Measurements from ENCODE around the gene MAP7.
A peak's percentile ranks its signal among the peaks of the same experiment; 100 is the strongest.
"Not testable (repeated sequence)": the region's sequence is repeated elsewhere in the genome, so short reads cannot be mapped to it uniquely, and the experiment has no call there.

The MAP7 gene

DNA sequence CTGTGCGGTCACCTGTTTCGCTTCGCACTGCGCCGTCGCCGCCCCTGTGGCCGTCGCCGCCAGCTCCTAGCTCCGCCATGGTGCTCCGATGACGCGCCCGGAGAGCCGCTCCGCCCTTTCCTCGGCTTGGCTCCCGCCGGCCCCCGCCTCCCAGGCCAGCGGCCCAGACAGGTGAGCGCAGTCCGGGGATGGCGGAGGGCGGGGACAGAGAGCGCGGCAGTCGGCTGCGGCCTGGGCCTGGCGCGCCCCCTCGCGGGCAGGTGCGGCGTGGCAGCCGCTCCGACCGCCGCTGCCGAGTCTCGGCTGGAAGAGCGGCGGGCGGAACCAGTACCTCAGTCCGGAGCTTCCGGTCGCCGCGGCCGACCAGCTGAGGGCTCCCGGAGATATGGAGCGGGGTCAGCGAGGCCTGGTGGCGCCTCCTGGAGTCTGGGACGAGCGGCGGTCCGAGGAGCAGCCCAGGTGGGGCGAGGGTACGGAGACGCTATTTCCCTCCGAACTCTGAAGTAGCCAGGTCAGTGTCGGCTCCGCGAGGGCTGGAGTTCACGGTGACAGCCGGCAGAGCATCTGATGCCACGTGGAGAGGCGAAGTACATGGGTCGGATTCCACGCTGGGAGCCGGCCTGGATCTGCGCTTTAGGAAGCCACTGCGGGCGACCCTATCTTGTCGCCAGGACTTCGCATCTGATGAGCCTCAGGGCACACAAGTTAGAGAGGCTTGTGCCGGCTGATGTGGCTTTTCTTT, at the start of gene MAP7:
TSS of gene MAP7 (minus strand) at position 93 of the 742 bp plus-strand sequence. CDS start at position 79, 14 bp downstream.
- peak; percentile 48 for DNase-seq

- DNase-seq: no peak
Measured at GRCh38 chr6:136599329-136600011, 49.2 kb upstream of the MAP7 start.

- DNase-seq: no peak
Measured at GRCh38 chr6:136598048-136598447, 47.8 kb upstream of the MAP7 start.

DNA sequence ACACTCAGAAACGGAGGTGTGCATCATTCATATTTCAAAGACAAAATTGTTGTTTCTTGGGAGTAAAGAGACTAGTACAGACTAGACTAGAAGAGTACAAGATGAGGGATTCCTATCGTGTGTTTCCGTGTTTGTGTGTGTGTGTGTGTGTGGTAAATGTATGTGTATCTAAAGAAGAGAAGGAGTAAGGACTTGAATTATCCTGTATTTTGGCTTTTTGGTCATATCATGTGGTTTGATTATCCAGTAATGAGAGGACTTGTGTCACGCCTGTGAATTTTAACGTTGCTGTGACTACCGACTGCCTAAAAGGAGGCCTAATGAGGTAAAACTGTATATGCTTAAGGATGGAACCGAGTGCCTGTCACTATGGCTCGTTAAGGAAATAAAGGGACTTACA, 44.4 kb upstream of the MAP7 start:
- no peak for DNase-seq

DNA sequence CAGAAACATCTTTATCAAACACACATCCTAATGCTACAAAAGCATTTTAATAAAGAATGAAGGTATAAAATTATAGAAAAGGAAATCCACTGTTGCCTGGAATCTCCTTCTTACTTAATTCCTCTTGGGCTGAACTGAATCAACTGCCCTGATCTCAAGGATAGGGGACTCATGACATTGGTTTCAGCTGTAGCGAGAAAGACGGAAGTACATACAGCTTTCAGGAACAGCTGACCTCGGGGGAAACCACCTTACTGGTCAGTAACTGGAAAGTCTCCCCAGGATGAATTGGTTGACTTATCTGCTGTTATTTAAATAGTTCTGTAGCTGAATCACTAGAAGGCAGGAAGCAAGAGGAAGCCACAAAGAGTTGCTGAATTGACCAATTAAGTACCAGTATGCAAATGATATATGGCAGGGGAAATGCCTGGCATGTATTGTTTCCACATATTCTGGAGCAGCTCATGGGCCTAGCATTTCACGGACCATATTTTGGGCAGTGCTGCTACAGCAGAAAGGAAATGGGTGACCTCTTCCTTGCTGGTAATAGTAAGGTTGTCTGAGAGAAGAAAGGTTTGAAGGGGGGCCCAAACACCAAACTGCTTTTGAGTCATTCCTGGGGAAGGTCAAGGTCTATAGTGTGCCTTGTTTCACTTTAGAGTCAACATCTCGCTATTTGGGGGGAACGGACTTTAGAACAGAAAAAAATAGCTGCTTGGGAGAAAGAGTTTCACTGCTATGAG, 43.7 kb upstream of the MAP7 start:
- DNase-seq: no peak

DNA sequence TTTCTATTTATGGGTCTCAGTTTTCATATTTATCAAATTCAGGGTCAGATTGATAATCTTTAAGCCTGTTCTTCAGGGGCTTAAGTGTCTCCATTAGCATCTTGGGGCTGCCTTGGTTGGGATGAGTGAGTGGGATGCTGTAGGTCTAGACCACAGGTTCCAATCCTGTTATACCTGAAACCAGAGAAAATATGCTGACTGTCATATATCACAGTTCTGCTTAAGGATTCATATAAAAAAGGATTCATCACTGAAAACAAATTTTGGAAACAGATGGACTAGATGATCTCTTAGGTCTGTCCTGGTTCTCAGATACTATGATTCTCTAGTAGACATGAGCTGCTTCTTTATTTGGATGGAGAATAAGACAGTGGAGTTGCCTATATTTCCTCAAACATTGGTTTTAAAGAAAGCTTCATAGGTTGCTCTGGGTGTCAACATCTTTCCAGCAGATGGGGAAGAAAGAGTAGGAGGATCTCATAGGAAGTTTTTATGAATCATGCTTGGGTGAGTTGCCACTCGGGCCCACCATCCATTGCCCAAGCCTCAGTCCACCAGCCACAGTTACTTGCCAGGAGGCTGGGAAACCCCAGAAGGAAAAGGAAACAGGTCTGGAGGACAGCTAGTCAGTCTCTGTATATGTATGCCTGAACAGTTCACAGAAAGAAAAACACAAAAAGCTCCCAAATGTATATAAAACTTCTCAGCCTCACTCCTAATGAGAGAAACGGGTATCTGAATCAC, 42.9 kb upstream of the MAP7 start:
- no peak for DNase-seq

DNA sequence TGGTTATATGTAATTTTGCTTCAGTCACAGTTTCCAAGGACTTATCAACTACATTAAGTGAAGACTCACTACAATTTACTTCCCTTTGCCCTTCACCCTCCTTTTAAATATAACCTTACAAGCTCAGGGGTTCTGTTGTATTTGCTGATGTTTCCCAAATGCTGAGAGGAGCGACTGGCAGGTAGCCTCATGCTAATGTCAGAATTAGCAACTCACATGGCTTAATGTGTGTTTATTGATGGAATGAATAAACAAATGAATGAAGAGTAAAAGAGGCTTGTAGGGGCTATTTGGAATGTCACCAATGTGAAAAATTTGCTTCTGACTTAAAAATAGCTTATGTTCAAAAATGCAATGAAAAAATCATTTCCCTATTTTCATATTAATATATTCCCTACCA, 41.4 kb upstream of the MAP7 start:
- no peak for DNase-seq

- not testable (repeated sequence) for DNase-seq
Measured at GRCh38 chr6:136590846-136591245, 40.6 kb upstream of the MAP7 start.

GRCh38 chr6:136587527-136587926, 37.3 kb upstream of the MAP7 start:
- DNase-seq: no peak

GRCh38 chr6:136586295-136586694, 36.1 kb upstream of the MAP7 start:
- DNase-seq: no peak

GRCh38 chr6:136585523-136585922, 35.3 kb upstream of the MAP7 start:
- not testable (repeated sequence) for DNase-seq

- DNase-seq: not testable (repeated sequence)
Measured at GRCh38 chr6:136584290-136584689, 34.1 kb upstream of the MAP7 start.

- no peak for DNase-seq
Measured at GRCh38 chr6:136582711-136583471, 32.7 kb upstream of the MAP7 start.

- DNase-seq: no peak
Measured at GRCh38 chr6:136579800-136580199, 29.6 kb upstream of the MAP7 start.

DNA sequence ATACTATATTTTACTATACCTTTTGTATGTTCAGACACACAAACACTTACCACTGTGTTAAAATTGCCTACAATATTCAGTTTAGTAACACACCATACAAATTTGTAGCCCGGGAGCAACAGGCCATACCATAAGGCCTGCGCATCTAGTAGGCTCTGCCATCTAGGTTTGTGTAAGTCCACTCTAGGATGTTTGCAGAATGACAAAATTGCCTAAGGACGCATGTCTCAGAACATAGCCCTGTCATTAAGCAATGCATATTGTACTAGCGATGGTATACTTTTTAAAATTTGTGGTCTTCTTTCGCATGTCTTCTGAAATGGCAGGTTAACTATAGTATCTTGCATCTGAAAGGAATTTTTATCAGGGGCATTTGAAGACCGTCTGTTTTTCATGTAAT, 26.6 kb upstream of the MAP7 start:
- no peak for DNase-seq

GRCh38 chr6:136571496-136571895, 21.3 kb upstream of the MAP7 start:
- no peak for DNase-seq

- no peak for DNase-seq
Measured at GRCh38 chr6:136571065-136571464, 20.8 kb upstream of the MAP7 start.

- no peak for DNase-seq
Measured at GRCh38 chr6:136568129-136568528, 17.9 kb upstream of the MAP7 start.

DNA sequence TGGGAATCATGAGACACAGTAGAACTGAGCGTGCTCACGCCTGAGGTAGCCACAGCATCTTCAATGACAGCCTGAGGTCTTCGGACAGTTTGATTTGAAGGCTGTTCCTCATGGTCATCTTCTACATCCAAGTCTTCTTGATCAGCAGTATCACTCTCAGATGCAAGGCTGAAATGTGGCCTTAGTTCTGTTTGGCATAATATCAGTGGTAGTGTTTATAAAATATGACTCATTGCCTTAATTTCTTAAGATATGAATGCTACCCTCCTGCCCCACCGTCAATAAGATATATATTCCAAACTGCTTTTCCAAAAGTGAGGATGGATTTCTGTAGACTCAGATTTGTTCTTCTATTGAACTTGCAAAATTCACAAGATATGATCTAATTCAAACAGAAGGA, 17.5 kb upstream of the MAP7 start:
- DNase-seq: no peak

DNA sequence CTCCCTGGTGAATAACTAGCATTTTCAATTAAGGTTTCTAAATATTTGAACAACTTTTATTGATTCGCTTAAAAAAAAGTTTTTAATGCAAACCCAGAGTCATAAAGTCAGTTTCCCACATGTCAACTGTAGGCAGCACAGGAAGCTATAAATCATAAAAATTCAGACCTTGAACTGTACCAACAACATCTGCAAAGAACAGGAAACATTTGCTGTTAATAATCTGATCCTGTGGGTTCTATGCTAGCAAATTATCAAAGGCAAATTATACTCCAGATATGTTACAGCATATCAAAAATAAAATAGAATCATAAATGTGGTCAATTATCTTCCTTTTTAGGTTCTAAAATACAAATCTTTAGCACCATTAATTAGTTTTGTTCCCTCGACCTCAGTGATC, 16.6 kb upstream of the MAP7 start:
- no peak for DNase-seq

- no peak for DNase-seq
Measured at GRCh38 chr6:136566007-136566487, 15.8 kb upstream of the MAP7 start.

- DNase-seq: no peak
Measured at GRCh38 chr6:136564180-136564579, 14.0 kb upstream of the MAP7 start.
